Mesenchymal stem cell (in vitro differentiated cells and primary cell): ENCODE data around the gene KRT37.

Source experiments
- DNase-seq: peaks from one replicate; pipeline ENCODE4 v3.0.0-alpha.2; 2013
- H2AFZ ChIP-seq: one replicate; pipeline ENCODE4 v1.6.1; 2013; ENCODE audit warnings: low read depth, mild to moderate bottlenecking, control low read depth, inconsistent platforms, low read length, moderate library complexity
- H2AK5ac ChIP-seq: 2 replicates; pipeline ENCODE4 v1.6.1; 2013; ENCODE audit warnings: low read length, moderate library complexity, mild to moderate bottlenecking, inconsistent platforms; ENCODE audit not compliant: severe bottlenecking
- H2BK120ac ChIP-seq: one replicate; pipeline ENCODE4 v1.6.1; 2013; ENCODE audit warnings: low read depth, mild to moderate bottlenecking, inconsistent platforms, low read length, moderate library complexity
- H2BK12ac ChIP-seq, 2 experiments: one replicate each; pipeline ENCODE4 v1.6.1; 2013; ENCODE audit warnings: inconsistent platforms in 2 of 2, low read length in 2 of 2, mild to moderate bottlenecking in 2 of 2, moderate library complexity in 2 of 2, control low read depth in 1 of 2
- H2BK15ac ChIP-seq: one replicate; pipeline ENCODE4 v1.6.1; 2013; ENCODE audit warnings: mild to moderate bottlenecking, low read depth, inconsistent platforms; ENCODE audit not compliant: poor library complexity, severe bottlenecking
- H2BK5ac ChIP-seq: 2 replicates; pipeline ENCODE4 v1.6.1; 2013; ENCODE audit warnings: low read depth, mild to moderate bottlenecking, low read length, control low read depth, inconsistent platforms; ENCODE audit not compliant: poor library complexity, severe bottlenecking
- H3K14ac ChIP-seq, 2 experiments: one replicate each; pipeline ENCODE4 v1.6.1; 2013; ENCODE audit warnings: inconsistent platforms in 2 of 2, low read length in 2 of 2, control low read depth in 1 of 2, mild to moderate bottlenecking in 1 of 2, moderate library complexity in 1 of 2
- H3K18ac ChIP-seq, 2 experiments: one replicate each; pipeline ENCODE4 v1.6.1; 2013; ENCODE audit warnings: inconsistent platforms in 2 of 2, low read length in 2 of 2, control low read depth in 1 of 2, low read depth in 1 of 2, mild to moderate bottlenecking in 1 of 2
- H3K23ac ChIP-seq, 2 experiments: one replicate each; pipeline ENCODE4 v1.6.1; 2013; ENCODE audit warnings: inconsistent platforms in 2 of 2, low read length in 2 of 2, mild to moderate bottlenecking in 2 of 2, moderate library complexity in 2 of 2, control low read depth in 1 of 2
- H3K27ac ChIP-seq: 2 replicates; pipeline ENCODE4 v1.5.1; 2013; ENCODE audit warnings: mild to moderate bottlenecking, moderate library complexity, low read length, control low read depth, inconsistent platforms; ENCODE audit not compliant: poor library complexity, severe bottlenecking
- H3K27me3 ChIP-seq, 2 experiments: 2 replicates each; pipeline versions ENCODE4 v1.6.1 to v1.7.0; 2013; ENCODE audit warnings: low read length in 2 of 2, mild to moderate bottlenecking in 2 of 2, moderate library complexity in 2 of 2, control low read depth in 1 of 2, inconsistent platforms in 1 of 2; ENCODE audit not compliant: control insufficient read depth in 1 of 2, insufficient read depth in 1 of 2
- H3K36me3 ChIP-seq, 2 experiments: 2 replicates each; pipeline versions ENCODE4 v1.6.1 to v1.7.0; 2013; ENCODE audit warnings: low read length in 2 of 2, control low read depth in 1 of 2, inconsistent platforms in 1 of 2, low read depth in 1 of 2, mild to moderate bottlenecking in 1 of 2; ENCODE audit not compliant: insufficient read depth in 2 of 2, control insufficient read depth in 1 of 2
- H3K4ac ChIP-seq, 2 experiments: one replicate each; pipeline ENCODE4 v1.6.1; 2013; ENCODE audit warnings: inconsistent platforms in 2 of 2, low read length in 2 of 2, mild to moderate bottlenecking in 2 of 2, moderate library complexity in 2 of 2, control low read depth in 1 of 2, low read depth in 1 of 2
- H3K4me1 ChIP-seq: 2 replicates; pipeline ENCODE4 v1.6.1; 2013; ENCODE audit warnings: low read depth, low read length, control low read depth; ENCODE audit not compliant: control insufficient read depth, insufficient read depth
- H3K4me2 ChIP-seq: 2 replicates; pipeline ENCODE4 v1.6.1; 2013; ENCODE audit warnings: low read length, mild to moderate bottlenecking, inconsistent platforms; ENCODE audit not compliant: poor library complexity, severe bottlenecking
- H3K4me3 ChIP-seq, 2 experiments: 2 replicates each; pipeline versions ENCODE4 v1.5.1 to v1.7.0; 2013; ENCODE audit warnings: low read length in 2 of 2, mild to moderate bottlenecking in 2 of 2, control low read depth in 1 of 2, low read depth in 1 of 2; ENCODE audit not compliant: insufficient read depth in 1 of 2
- H3K79me1 ChIP-seq: replicated peaks from 2 replicates; pipeline ENCODE4 v1.6.1; 2013; ENCODE audit warnings: mild to moderate bottlenecking, control low read depth, low read length, inconsistent platforms; ENCODE audit not compliant: poor library complexity, severe bottlenecking
- H3K9ac ChIP-seq: 2 replicates; pipeline ENCODE4 v1.7.0; 2013; ENCODE audit warnings: mild to moderate bottlenecking, low read length, moderate library complexity
- H3K9me3 ChIP-seq: 2 replicates; pipeline ENCODE4 v1.7.0; 2013; ENCODE audit warnings: mild to moderate bottlenecking, low read length; ENCODE audit not compliant: control insufficient read depth
- H4K8ac ChIP-seq: one replicate; pipeline ENCODE4 v1.6.1; 2013; ENCODE audit warnings: inconsistent platforms, mild to moderate bottlenecking, low read length, moderate library complexity
- H4K91ac ChIP-seq: one replicate; pipeline ENCODE4 v1.6.1; 2013; ENCODE audit warnings: mild to moderate bottlenecking, low read length, inconsistent platforms
- WGBS: methylation state at CpG from one replicate; pipeline ENCODE4 v1.1.7; 2013; ENCODE audit warnings: mixed read lengths; 5-methylcytosine and 5-hydroxymethylcytosine counted together

The KRT37 gene

GRCh38 chr17:41446806-41447205, 22.4 kb upstream of the KRT37 start:
- DNase-seq = peak; percentile 56
- no peak overlapping the region for H3K4me3 ChIP-seq
- H3K36me3 ChIP-seq = no peaks in the 10 kb centered on the region
- no peaks in the 10 kb centered on the region for H3K79me1 ChIP-seq
- H2BK120ac ChIP-seq = no peak overlapping the region
- no peak overlapping the region for H3K4ac ChIP-seq
- no peak overlapping the region for H2AK5ac ChIP-seq
- H3K9me3 ChIP-seq = peaks cover 7% of the 10 kb centered on the region
- no peak overlapping the region for H4K91ac ChIP-seq
- H4K8ac ChIP-seq = no peak overlapping the region
- no peak overlapping the region for H2BK5ac ChIP-seq
- peaks cover 0 to 29% of the 10 kb centered on the region in 2 experiments for H3K27me3 ChIP-seq
- no peak overlapping the region for H3K14ac ChIP-seq
- H3K9ac ChIP-seq = no peak overlapping the region
- H2AFZ ChIP-seq = no peak overlapping the region
- no peak overlapping the region for H3K18ac ChIP-seq
- H3K23ac ChIP-seq = no peak overlapping the region
- no peak overlapping the region for H2BK12ac ChIP-seq
- H3K4me1 ChIP-seq = no peaks in the 10 kb centered on the region
- no peak overlapping the region for H2BK15ac ChIP-seq
- H3K4me2 ChIP-seq = no peak overlapping the region
- no peak overlapping the region for H3K27ac ChIP-seq
- 35% methylated on average over 2 of the region's 2 CpGs for WGBS

GRCh38 chr17:41444640-41445039, 20.3 kb upstream of the KRT37 start:
- Histone ChIP-seq H3K36me3 (no peaks in the 10 kb centered on the region), H2BK15ac (no peak overlapping the region), H3K9ac (no peak overlapping the region), H2AK5ac (no peak overlapping the region), H2BK12ac (no peak overlapping the region), H3K9me3 (no peaks in the 10 kb centered on the region), H2AFZ (no peak overlapping the region), H3K14ac (no peak overlapping the region), H3K4me1 (no peaks in the 10 kb centered on the region), H4K8ac (no peak overlapping the region), H3K4ac (no peak overlapping the region), H3K79me1 (no peaks in the 10 kb centered on the region), H3K18ac (no peak overlapping the region), H2BK120ac (no peak overlapping the region), H3K27me3 (peaks cover 0 to 33% of the 10 kb centered on the region in 2 experiments), H3K4me2 (no peak overlapping the region), H3K4me3 (no peak overlapping the region), H4K91ac (no peak overlapping the region), H2BK5ac (no peak overlapping the region), H3K23ac (no peak overlapping the region), H3K27ac (no peak overlapping the region)
- DNase-seq = no peak
- WGBS = 100% methylated on average over 1 of the region's 3 CpGs

DNA sequence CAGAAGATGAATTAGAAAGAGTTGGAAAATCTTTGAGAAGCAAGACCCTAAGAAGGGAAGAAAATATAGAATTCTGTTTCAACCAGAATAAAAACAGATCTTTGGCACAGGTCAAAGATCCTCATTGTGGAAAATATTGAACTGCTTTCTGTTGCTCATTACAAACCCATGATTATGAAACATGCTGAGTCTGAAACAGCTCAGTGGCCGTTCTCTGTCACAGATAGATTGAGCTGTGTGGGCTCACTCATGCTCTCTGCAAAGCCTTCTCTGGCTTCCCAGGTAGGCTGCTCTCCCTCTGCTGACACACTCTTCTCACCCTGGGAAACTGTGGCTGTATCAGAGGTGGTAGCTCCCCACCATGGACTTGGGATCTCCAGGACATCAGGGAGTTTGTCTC, 19.8 kb upstream of the KRT37 start:
- no peak overlapping the region for H3K4ac ChIP-seq
- no peak overlapping the region for H3K18ac ChIP-seq
- DNase-seq = no peak
- WGBS = 73% methylated on average over 1 of the region's 1 CpG
- H3K4me3 ChIP-seq = no peak overlapping the region
- no peak overlapping the region for H3K9ac ChIP-seq
- H2BK12ac ChIP-seq = no peak overlapping the region
- H4K91ac ChIP-seq = no peak overlapping the region
- no peak overlapping the region for H2AK5ac ChIP-seq
- H3K27me3 ChIP-seq = peaks cover 0 to 36% of the 10 kb centered on the region in 2 experiments
- H3K4me2 ChIP-seq = no peak overlapping the region
- H2AFZ ChIP-seq = no peak overlapping the region
- H4K8ac ChIP-seq = no peak overlapping the region
- H3K14ac ChIP-seq = no peak overlapping the region
- no peak overlapping the region for H3K27ac ChIP-seq
- H2BK120ac ChIP-seq = no peak overlapping the region
- H3K36me3 ChIP-seq = no peaks in the 10 kb centered on the region
- H3K23ac ChIP-seq = no peak overlapping the region
- H3K9me3 ChIP-seq = no peaks in the 10 kb centered on the region
- H2BK15ac ChIP-seq = no peak overlapping the region
- H2BK5ac ChIP-seq = no peak overlapping the region
- H3K4me1 ChIP-seq = no peaks in the 10 kb centered on the region
- no peaks in the 10 kb centered on the region for H3K79me1 ChIP-seq

DNA sequence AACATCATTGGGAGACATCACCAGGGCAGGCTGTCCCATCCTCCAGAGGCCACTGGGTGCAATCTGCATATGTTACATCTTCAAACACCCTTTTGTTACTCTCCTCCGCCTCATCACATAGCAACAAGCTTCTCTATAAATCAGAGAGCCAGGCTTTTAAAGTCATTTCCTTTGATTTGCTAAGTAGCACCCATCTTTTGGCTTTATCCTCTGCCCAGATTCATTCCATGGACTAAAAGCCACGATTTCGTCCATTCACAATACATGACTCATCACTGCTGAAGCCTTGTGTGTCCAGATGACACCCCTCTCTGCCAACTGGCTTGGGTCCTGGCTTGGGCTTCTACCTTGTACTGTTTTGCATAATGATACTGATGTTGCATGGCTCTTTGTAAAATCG, 18.4 kb upstream of the KRT37 start:
- Histone ChIP-seq H3K79me1 (no peaks in the 10 kb centered on the region), H3K23ac (no peak overlapping the region), H3K4ac (no peak overlapping the region), H3K27ac (no peak overlapping the region), H3K36me3 (no peaks in the 10 kb centered on the region), H3K4me1 (no peaks in the 10 kb centered on the region), H4K8ac (no peak overlapping the region), H3K9me3 (no peaks in the 10 kb centered on the region), H2BK120ac (no peak overlapping the region), H2BK15ac (no peak overlapping the region), H4K91ac (no peak overlapping the region), H3K18ac (no peak overlapping the region), H3K14ac (no peak overlapping the region), H2BK12ac (no peak overlapping the region), H3K9ac (no peak overlapping the region), H2AFZ (no peak overlapping the region), H2AK5ac (no peak overlapping the region), H3K4me2 (no peak overlapping the region), H3K4me3 (no peak overlapping the region), H3K27me3 (peaks cover 0 to 32% of the 10 kb centered on the region in 2 experiments), H2BK5ac (no peak overlapping the region)
- 50% methylated on average over 4 of the region's 4 CpGs for WGBS
- DNase-seq = peak; percentile 19
